ENCODE results near the gene TMEM131.
"Not testable (repeated sequence)": the region's sequence is repeated elsewhere in the genome, so short reads cannot be mapped to it uniquely, and the experiment has no call there.

The TMEM131 gene

DNA sequence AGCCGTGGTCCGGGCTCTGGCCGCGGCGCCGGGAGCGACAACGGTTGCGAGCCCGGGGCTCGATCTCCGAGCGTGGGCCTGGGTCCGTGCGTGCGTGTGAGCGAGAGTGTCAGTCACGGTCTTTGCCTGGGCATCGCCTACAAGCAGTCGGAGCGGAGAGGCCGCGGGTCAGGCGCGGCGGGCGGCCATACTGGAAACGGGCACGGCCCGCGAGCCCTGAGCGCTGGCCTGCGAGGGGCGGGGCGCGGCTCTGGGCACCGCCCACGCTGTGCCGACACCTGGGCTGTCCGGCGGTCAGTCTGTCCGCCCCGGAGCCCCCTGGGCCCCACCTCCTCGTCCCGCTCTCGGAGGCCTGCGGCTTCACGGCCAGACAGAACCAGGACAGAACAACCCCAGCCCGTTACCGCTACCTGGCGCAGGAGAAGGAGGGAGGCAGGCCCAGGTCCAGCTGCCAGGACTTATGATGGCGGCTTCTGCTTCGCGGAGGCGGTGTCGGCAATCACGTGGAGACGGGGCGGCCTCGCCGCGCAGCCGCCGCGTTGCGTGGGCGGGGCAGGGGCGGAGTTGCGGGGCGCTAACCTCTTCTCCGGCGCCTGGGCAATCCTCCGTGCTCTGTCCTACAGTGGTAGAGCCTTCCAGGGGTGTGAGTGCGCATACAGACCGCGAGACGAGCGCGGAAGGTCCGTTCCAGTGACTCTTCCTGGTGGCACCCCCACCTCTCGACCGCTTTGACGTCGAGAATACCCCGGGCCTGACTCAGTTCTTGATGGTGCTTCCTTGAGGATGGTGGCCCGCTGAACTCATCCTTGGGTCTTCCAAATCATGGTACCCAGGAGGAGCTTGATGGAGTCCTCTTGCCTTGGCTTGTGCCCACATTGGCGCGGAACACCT is at the start of gene TMEM131:
TSS of gene TMEM131 (minus strand) at position 215 of the 891 bp plus-strand sequence. CDS start 286 bp downstream, outside the sequence.
- DNase-seq, result peak; percentile 99

DNA sequence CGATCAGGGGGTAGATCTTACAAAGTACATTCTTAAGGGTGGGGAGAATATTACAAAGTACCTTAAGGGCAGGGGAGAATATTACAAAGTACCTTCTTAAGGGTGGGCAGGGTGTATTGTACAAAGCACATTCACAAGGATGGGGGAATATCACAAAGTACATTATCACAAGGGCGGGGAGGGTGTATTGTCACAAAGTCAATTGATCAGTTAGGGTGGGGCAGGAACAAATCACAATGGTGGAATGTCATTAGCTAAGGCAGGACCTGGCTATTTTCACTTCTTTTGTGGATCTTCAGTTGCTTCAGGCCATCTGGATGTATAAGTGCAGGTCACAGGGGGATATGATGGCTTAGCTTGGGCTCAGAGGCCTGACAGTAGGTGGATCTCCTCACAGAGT is 49.0 kb upstream of the TMEM131 start:
- not testable (repeated sequence) for DNase-seq

DNA sequence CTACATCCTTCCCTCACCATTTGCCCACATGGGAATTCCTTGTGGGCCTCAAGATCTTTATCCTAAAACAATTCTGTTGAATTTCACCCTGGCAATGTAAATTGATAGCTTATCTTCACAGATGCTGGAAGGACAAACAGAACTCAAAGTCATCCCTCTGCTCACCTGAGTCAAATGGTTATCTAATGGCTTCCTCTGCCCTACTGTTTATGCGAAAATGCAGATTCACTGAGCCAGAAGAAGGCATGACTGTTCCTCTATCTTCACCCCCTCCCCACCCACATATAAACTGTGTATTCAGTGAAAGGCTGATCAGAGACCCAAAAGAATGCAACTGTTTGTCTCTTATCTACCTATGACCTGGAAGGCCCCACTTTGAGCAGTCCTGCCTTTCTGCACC is 47.4 kb upstream of the TMEM131 start:
- DNase-seq, result no peak

DNA sequence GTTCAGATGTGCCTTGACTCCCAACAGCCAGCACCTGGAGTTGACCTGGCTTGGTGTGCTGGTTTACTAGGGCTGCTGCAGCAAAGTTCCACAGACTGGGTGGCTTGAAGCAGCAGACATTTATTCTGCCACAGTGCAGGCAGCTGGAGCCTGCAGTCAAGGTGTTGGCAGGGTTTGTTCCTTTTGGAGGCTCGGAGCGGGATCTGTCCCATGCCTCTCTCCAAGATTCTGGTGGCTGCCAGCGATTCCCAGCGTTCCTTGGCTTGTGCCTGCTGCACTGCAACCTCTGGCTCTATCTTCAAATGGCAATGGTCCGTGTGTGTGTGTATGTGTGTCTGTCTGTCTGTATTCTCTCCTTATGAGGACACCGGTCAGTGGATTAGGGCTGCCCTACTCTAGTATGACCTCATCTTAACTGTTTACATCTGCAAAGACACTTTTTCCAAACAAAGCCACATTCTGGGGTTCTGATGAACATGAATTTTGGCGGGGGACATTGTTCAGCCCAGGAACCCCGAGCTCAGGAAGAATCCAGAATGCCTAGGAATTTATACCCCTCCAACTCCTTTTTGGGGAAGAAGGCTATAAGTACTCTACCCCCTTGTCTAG is 44.7 kb upstream of the TMEM131 start:
- no peak for DNase-seq

DNA sequence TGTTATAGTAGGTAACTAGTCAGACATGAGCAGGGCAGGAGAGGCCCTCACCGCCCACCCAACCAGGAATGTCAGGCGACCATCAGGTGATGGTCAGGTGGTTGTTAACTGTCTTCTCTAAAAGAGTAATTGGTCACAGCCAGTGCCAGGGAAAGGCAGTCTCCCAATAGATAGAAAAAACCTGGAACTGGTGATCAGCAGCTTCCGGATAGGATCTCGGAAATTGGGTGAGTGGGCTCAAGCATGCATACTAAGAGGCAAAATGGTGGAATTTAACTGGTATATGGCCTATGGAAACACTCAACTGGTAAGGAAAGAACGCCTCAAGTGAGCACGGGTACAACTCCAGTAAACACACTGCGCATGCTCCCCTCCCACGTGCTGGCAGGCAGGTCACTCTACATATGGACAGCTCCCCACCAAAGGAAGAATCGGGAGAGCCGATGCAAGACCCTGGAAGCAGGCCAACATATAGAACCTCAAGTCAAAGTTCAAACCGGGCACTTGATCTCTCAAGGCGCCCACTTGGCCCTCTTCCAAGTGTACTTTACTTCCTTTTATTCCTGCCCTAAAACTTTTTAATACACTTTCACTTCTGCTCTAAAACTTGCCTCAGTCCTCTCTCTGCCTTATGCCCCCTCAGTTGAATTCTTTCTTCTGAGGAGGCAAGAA is 43.5 kb upstream of the TMEM131 start:
- DNase-seq, result no peak

GRCh38 chr2:98037666-98038336 is 42.1 kb upstream of the TMEM131 start:
- DNase-seq, result no peak

DNA sequence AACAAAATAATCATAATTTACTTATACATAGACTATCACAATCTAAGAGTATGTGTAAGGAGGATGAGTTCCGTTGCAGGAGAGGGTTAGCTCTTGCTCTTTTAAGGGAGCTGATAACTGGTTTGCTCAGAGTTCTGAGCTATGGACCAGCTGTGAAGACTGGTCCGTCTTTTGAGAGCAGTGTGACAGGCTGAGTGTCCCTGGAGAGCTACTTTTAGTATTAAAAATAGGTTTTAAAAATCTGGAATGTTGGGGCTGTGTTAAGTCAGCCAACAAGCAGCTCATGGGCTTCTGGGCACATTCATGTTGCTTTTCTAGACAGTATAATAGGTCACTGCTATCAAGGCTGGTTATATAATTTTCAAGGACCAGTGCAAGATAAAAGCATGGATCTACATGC is 41.5 kb upstream of the TMEM131 start:
- no peak for DNase-seq

DNA sequence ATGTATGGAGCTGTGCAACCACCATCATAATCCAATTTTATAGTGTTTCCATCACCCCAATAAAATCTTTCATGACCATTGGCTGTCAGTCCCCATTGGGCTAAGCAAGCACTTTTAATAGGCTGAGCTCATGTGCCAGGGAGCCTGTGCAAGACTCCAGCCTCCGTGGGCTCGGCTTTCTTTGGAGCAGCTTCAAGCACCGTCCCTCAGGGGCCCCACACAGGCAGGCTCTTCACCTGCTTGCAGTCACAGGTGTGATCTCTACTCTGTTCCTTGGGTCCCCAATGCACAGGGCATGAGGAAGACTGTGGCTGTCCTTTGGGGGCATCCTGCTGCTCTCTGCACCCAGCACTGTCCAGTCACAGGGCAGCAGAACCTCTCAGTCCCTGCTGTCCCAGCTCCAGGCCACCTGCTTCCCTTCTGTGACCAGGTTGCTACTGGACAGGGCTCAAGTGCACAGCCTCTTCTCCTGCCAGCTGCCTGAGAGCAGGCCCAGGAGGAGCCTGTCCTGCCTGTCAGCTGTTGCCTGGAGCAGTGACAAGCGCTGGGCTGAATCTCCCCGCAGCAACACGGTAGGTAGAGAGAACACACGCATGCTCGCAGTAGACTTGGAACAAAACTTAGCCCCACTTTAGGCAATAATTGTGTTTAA is 40.7 kb upstream of the TMEM131 start:
- DNase-seq, result no peak

- DNase-seq, result no peak
Measured at GRCh38 chr2:98034745-98035144, 39.0 kb upstream of the TMEM131 start.

DNA sequence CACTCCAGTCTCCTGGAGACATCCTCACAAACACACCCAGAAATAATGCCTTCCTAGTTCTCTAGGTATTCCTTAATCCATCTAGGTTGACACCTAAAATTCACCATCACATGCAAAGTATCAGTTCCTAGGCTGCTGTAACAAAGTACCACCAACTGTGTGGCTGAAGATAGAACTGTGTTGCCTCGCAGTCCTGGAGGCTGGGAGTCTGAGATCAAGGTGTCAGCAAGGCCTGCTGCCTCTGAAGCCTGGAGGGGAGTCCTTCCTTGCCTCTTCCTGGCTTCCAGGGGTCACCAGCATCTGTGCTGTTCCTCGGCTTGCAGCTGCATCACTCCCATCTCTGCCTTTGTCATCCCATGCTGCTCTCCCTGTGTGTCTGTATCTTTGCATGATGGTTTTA is 36.3 kb upstream of the TMEM131 start:
- no peak for DNase-seq

DNA sequence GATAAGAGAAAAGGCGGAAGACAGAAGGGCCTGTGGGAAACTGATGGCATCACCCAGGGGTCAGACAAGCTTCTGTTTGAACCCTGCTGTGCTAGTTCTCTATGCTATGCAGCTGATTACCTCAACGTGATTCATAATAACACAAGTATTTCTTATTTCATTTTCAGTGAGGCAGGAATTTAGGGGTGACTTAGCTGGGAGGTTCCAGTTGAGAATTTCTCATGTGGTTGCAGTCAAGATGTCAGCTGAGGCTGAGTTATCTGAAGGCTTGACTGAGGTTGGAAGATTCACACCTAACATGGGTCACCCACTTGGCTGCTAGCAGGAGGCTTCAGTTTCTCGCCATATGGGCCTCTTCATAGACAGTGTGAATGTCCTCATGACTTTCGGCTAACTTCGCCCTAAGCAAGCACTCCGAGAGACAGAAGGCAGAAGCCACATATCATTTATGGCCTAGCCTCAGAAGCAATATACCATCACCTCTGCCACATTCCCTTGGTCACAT is 34.0 kb upstream of the TMEM131 start:
- DNase-seq, result no peak

DNA sequence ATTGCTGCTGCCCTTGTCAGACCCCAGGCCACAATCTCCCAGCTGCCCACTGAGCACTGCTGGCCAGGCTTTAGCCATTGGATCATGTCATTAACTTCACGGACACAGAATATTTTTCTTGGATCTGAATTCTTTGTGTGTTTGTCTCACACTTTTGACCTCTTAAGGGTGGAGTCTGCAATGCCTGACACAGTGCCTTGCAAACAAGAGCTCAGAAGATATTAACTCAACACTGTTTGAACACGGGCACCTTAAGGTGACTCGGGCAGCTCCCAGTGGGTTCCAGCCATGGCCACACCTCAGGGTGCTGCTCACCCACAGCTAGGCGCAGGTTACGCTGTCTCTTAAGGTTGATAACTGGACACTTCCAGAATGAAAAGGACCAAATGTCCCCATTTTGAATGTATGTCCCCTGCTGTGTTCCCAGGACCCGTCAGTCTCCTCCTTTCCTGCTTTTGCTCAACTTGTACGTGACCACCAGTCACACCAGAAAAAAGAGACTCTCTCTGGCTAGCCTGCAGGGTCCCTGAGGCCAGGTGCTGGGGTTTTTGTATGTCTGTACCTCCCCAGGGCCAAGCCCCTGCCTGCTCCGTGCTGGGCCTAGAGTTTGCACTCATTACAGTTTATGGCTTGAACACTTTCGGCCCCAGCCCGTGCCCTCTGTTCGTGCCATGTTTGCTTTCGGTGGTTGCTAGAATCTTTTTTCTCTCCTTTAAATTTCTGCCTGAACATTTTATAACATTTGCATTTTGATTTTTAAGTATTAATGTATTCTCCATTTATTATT is 33.4 kb upstream of the TMEM131 start:
- no peak for DNase-seq

DNA sequence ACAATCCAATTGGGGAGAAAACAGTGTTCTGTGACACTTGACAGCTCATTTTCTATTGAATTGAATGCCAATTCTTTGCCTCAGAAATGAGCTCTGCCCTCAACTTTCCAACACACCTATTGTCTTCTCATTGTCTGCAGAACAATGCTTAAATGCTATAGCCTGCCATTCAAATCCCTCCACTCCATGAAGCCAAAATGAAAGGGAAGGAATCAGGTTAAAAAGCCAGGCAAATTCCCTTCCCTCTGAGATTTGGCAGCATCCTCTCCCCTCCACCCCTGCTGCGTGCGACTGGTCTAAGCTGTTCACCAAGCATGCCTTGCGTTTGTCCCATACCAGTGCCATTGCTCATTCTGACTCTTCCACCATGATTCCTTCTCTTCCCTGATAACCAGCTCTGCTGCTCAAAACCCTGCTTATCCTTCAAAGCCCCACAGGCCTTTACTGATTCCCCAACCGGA is 32.4 kb upstream of the TMEM131 start:
- no peak for DNase-seq

GRCh38 chr2:98027538-98027937 is 31.8 kb upstream of the TMEM131 start:
- DNase-seq, result no peak

- DNase-seq, result no peak
Measured at GRCh38 chr2:98026927-98027522, 31.3 kb upstream of the TMEM131 start.

GRCh38 chr2:98026292-98026691 is 30.5 kb upstream of the TMEM131 start:
- DNase-seq, result no peak

DNA sequence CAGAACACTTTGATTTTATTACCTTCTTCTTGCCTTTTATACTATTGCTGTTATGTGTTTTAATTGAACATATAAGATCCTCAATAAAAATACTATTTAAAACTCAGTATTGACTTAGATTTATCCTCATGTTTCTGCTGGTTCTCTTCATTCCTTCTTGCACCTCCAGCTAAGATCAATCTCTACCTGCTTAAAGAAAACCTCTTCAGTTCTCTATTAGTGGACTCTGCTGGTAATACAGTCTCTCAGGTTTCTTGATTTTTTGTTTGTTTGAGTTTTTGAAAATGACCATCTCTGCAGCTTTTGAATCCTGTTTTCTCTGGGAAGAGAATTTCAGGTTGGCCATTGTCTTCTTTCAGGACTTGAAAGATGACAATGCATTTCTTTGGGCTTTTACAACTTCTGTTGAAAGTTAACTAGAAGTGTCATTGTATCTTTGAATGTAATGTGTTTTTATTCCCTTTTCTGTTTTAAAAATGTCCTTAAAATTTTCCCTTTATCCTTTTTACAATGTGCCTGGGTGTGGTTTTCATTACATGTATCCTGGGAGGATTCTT is 29.8 kb upstream of the TMEM131 start:
- DNase-seq, result no peak

DNA sequence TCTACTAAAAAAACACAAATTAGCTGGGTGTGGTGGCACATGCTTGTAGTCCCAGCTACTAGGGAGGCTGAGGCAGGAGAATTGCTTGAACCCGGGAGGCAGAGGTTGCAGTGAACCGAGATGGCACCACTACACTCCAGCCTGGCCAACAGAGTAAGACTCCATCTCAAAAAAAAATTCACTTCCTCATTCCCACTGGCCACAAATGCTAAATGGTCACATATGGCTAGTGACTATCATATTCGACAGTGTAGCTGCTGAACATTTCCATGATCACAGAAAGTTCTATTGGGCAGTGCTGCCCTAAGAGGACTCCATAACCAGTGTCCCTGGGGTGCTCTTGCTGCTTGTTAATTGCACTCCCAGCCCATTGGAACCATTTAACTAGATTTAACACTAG is 26.3 kb upstream of the TMEM131 start:
- not testable (repeated sequence) for DNase-seq

DNA sequence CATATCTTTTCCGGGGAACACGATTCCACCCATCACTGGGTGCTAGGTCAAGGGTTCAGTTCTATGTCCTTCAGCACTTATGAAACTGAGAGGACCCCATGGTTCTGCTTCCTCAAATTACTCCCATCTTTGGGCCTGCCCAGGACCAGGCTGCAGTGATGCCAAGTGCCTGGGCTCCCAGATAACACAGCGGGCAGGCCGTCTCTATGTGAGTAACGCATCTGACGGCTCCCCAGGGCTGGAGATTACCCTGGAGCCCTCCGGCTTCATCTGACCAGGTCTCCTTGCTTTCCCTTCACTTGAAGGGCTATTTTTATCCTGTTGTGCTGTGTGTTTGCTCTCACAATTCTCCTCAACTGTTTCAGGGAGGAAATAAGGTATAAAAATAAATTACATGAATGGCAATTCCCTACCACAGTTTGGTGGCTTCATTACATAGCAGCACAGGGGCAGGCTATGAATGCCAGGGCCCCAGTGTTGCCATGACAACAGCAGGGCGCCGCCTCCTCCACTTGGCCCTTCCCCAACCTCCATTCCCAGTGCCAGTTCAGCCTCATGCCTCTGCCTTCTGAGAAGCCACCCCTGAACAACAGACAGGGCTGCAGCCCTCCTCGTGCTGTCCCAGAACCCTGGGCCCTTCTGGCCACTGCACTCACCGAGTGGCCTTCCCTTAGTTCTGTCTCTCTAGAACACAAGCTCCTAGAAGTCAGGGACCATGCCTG is 25.4 kb upstream of the TMEM131 start:
- DNase-seq, result no peak

DNA sequence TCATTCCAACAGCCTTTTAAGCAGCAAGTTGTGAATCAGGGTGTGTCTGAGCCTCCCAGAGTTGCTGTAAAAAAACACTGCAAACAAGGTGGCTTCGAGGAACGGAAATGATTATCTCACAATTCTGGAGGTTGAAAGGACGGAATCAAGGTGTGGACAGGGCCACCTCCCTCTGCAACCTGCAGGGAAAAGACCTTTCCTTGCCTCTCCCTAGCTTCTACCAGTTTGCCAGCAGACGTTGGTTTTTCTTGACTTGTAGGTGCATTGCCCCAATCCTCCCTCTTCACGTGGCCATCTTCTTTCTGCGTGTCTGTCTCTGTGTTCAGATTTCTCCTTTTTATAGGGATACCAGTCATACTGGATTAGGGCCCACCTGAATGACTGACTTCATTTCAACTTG is 24.8 kb upstream of the TMEM131 start:
- no peak for DNase-seq

Measured in activated CD8-positive, alpha-beta memory T cell treated with anti-CD3 and anti-CD28 coated beads for 24 hours (primary cell).